Activated B cell treated with CpG ODN at 0.5 μM for 24 hours (primary cell): ENCODE results near the gene FAM216A. TPM values are rescaled to one million over a fixed set of nuclear protein-coding genes. Genes with fewer than 3 reads are reported as not detected.

Source experiments
- ATAC-seq: fragments of 200-7000 bp; cut with Tn5 transposase; one replicate; pipeline ENCODE4 v1.10.0; 2021; ENCODE audit warnings: low read depth, mild to moderate bottlenecking, moderate library complexity
- CTCF ChIA-PET: fragments of 350-600 bp; sonication (Branson Sonifier 250); formaldehyde crosslinking; loops from one replicate; lab custom pipeline; 2021; ENCODE audit warnings: antibody characterized with exemption; lab: Charles Lee
- POLR2A ChIA-PET: fragments of 350-600 bp; sonication (Branson Sonifier 250); formaldehyde crosslinking; loops from one replicate; lab custom pipeline; 2021; ENCODE audit warnings: antibody characterized with exemption; lab: Charles Lee
- DNase-seq: peaks from one replicate; pipeline ENCODE4 v3.0.0; 2022
- H3K27ac Mint-ChIP-seq: one replicate; pipeline ENCODE4 v1.8.0; 2020; ENCODE audit warnings: mixed read lengths
- H3K27me3 Mint-ChIP-seq: one replicate; pipeline ENCODE4 v1.8.0; 2021; ENCODE audit warnings: mixed read lengths
- H3K36me3 Mint-ChIP-seq: one replicate; pipeline ENCODE4 v1.8.0; 2021; ENCODE audit warnings: low read depth, mixed read lengths
- H3K4me1 Mint-ChIP-seq: one replicate; pipeline ENCODE4 v1.8.0; 2021; ENCODE audit warnings: mixed read lengths
- H3K4me3 Mint-ChIP-seq: one replicate; pipeline ENCODE4 v1.8.0; 2020; ENCODE audit warnings: mild to moderate bottlenecking, mixed read lengths
- H3K9me3 Mint-ChIP-seq: one replicate; pipeline ENCODE4 v1.8.0; 2020; ENCODE audit warnings: mixed read lengths
- intact Hi-C: fragments of 100-400 bp; cut with micrococcal nuclease; formaldehyde crosslinking; loops from one replicate; pipeline ENCODE4 v1.15.1; 2024
- total RNA-seq: library from RNA; stranded (reverse); gene quantifications from 2 replicates; pipeline ENCODE4 v1.2.3, GENCODE V29; 2022
- TF ChIP-seq, protein P1 (sequence below): fragments of 200-600 bp; IDR thresholded peaks from one replicate; pipeline ENCODE4 v1.8.0; 2022; ENCODE audit warnings: antibody characterized with exemption, mild to moderate bottlenecking

Gene FAM216A
- total RNA-seq, 1 donor from 2014 or later: 9.9 TPM

DNA sequence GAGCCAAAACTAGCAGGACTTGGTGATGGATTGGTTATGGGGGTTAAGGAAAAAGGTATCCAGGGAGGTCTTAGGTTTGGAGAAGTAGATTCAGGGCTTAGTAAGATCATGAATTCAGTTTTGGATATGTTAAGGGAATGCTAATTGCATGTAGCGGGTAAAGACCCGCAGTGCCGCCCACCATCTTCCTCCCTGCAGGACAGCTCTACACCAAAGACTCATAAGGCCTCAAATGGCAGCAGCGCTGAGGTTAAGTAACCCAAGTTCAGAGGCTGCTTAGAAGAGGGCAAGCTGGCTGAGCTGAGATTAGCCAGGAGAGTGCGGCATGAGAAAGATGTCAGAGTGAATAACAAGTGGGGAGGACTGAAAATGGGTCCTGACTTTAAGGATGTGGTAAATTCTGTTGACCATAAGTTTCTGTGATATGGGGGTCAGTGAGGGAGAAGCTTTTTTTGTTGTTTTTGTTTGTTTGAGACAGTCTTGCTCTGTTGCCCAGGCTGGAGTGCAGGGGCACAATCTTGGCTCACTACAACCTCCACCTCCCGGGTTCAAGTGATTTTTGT, 59.7 kb downstream of the FAM216A start:
- H3K4me1 Mint-ChIP-seq: peaks cover 20% of the 10 kb centered on the region
- ChIA-PET CTCF (interaction anchor here (1.1 to 1.2 kb wide), 2 partner anchors 74 to 78 kb away, joined by 3 read pairs; partner anchors contain the start of gene ARPC3), POLR2A (interaction anchor here (1.4 kb wide), 1 partner anchor 78 kb away, joined by 3 read pairs; the partner anchor contains the start of gene ARPC3)
- H3K4me3 Mint-ChIP-seq: no peak overlapping the region
- TF ChIP-seq, protein P1, sequence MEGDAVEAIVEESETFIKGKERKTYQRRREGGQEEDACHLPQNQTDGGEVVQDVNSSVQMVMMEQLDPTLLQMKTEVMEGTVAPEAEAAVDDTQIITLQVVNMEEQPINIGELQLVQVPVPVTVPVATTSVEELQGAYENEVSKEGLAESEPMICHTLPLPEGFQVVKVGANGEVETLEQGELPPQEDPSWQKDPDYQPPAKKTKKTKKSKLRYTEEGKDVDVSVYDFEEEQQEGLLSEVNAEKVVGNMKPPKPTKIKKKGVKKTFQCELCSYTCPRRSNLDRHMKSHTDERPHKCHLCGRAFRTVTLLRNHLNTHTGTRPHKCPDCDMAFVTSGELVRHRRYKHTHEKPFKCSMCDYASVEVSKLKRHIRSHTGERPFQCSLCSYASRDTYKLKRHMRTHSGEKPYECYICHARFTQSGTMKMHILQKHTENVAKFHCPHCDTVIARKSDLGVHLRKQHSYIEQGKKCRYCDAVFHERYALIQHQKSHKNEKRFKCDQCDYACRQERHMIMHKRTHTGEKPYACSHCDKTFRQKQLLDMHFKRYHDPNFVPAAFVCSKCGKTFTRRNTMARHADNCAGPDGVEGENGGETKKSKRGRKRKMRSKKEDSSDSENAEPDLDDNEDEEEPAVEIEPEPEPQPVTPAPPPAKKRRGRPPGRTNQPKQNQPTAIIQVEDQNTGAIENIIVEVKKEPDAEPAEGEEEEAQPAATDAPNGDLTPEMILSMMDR: no peak
- DNase-seq (no peak), ATAC-seq (no peak)
- no peak overlapping the region for H3K27ac Mint-ChIP-seq
- H3K9me3 Mint-ChIP-seq: no peaks in the 10 kb centered on the region
- H3K27me3 Mint-ChIP-seq: no peaks in the 10 kb centered on the region
- intact Hi-C loops: no loop called here
- peaks cover 27% of the 10 kb centered on the region for H3K36me3 Mint-ChIP-seq

DNA sequence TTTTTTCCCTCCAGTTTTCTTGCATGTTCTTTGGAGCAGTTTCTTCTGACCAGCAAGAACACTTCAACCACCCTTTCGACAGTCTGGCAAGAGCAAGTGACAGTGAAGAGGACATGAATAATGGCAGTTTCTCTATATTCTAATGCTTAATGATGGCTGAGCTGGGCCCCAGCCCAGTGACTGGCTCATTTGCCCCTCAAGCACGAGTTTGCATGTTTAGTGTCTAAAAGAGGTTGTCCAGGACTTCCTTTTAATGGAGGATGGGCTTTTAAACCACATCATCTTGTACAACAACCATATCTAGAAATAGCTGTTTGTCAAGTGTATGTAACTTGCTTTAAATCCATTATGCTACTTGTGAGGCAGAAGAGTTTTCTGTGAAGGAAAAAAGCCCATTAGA, 61.9 kb downstream of the FAM216A start:
- DNase-seq (no peak), ATAC-seq (no peak)
- TF ChIP-seq, protein P1: no peak
- Mint-ChIP-seq H3K9me3 (no peaks in the 10 kb centered on the region), H3K36me3 (peaks cover 45% of the 10 kb centered on the region), H3K27ac (peak overlapping the region; percentile 18), H3K27me3 (no peaks in the 10 kb centered on the region), H3K4me1 (peaks cover 21% of the 10 kb centered on the region), H3K4me3 (no peak overlapping the region)
- ChIA-PET CTCF (no interaction called here), POLR2A (interaction anchor here (0.5 kb wide), 1 partner anchor 250 kb away, joined by 3 read pairs; no protein-coding TSS in a partner anchor)
- intact Hi-C loops: no loop called here

DNA sequence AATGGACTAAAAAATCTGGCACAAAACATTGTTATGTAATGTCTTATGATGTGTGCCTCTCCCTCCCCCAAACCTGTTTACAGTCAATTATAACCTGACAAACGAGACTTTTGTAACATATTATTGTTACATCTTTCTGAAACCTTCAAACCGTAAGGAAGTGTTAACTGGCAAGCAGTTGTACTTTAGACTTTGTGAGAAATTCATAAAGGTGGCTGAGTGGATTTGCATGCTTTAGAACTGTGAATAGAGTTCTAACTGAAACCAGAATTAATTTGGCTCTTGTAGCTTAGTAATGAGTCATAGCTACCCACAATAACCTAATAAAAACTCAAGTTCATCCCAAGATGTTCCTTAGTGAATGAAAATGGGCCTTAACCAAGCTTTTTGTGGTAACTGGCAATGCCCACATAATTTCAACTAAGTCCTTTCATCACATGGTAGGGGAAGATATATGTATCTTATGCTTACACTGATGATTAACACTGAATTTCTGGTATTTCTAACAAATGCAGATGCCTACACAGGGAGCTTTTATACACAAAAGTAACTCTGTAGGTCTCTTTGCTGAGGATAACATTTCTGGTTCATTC, 63.2 kb downstream of the FAM216A start:
- TF ChIP-seq, protein P1: no peak
- CTCF ChIA-PET: interaction anchor here (1.4 to 3.8 kb wide), 2 partner anchors 69 to 82 kb away, joined by 3 to 21 read pairs; partner anchors contain the start of gene ARPC3
- H3K36me3 Mint-ChIP-seq: peaks cover 58% of the 10 kb centered on the region
- H3K27ac Mint-ChIP-seq: peak overlapping the region; percentile 65
- intact Hi-C loops: no loop called here
- POLR2A ChIA-PET: interaction anchor here (0.6 to 1.1 kb wide), 6 partner anchors 12 to 627 kb away, joined by 3 to 4 read pairs (median 3); partner anchors contain the start of genes ARPC3, FAM216A, GPN3 and RAD9B
- H3K4me1 Mint-ChIP-seq: peaks cover 21% of the 10 kb centered on the region
- no peaks in the 10 kb centered on the region for H3K27me3 Mint-ChIP-seq
- H3K9me3 Mint-ChIP-seq: no peaks in the 10 kb centered on the region
- no peak for DNase-seq
- H3K4me3 Mint-ChIP-seq: peak overlapping the region; percentile 44
- peak; percentile 49 for ATAC-seq

DNA sequence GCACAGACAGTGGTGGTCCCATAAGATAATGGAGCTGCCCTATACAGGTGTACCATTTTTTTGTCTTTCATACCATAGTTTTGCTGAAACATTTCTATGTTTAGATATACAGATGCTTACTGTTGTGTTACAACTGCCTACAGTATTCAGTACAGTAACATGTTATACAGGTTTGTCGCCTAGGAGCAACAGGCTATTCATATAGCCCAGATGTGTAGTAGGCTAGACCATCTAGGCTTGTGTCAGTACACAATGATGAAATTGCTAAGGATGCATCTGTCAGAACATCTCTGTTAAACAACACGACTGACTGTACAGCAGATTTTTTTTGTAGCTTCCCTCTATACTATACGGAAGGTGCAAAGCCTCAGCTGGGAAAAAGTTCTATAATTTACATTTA, 64.0 kb downstream of the FAM216A start:
- Mint-ChIP-seq H3K4me1 (peaks cover 21% of the 10 kb centered on the region), H3K27me3 (no peaks in the 10 kb centered on the region), H3K27ac (no peak overlapping the region), H3K9me3 (no peaks in the 10 kb centered on the region), H3K36me3 (peaks cover 65% of the 10 kb centered on the region), H3K4me3 (no peak overlapping the region)
- ChIA-PET CTCF (interaction anchor here (1.3 to 3.8 kb wide), 3 partner anchors 69 to 102 kb away, joined by 3 to 21 read pairs (median 3); partner anchors contain the start of gene ARPC3), POLR2A (no interaction called here)
- DNase-seq: no peak
- no peak for ATAC-seq
- intact Hi-C loops: no loop called here
- TF ChIP-seq, protein P1: no peak

DNA sequence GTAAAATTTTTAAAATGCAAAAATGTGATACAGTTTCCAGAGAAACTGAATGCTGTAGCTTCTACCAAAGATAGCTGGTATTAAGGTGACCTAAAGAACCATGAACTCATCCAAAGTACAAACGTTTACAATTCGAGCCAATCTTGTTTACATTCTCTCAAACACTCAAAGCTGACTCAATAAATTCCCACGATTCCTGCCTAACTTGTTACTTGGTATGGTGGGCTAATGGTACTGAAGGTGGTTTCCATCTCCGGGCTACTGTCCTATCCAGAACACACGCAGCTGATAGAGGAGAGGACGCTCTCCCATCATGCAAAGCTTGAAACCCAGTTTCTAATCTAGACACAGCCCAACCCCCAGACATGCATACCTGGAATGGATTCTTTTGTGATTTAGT, 65.0 kb downstream of the FAM216A start:
- H3K4me3 Mint-ChIP-seq: no peak overlapping the region
- H3K27me3 Mint-ChIP-seq: no peaks in the 10 kb centered on the region
- TF ChIP-seq, protein P1: no peak
- POLR2A ChIA-PET: no interaction called here
- intact Hi-C loops: no loop called here
- peaks cover 72% of the 10 kb centered on the region for H3K36me3 Mint-ChIP-seq
- no peak for ATAC-seq
- CTCF ChIA-PET: interaction anchor here (1.0 to 3.8 kb wide), 5 partner anchors 21 to 102 kb away, joined by 3 to 21 read pairs (median 4); partner anchors contain the start of genes ARPC3 and FAM216A
- DNase-seq: no peak
- H3K27ac Mint-ChIP-seq: no peak overlapping the region
- H3K9me3 Mint-ChIP-seq: no peaks in the 10 kb centered on the region
- H3K4me1 Mint-ChIP-seq: peaks cover 21% of the 10 kb centered on the region
